ENCODE measurements around the gene AADAC.

The AADAC gene

DNA sequence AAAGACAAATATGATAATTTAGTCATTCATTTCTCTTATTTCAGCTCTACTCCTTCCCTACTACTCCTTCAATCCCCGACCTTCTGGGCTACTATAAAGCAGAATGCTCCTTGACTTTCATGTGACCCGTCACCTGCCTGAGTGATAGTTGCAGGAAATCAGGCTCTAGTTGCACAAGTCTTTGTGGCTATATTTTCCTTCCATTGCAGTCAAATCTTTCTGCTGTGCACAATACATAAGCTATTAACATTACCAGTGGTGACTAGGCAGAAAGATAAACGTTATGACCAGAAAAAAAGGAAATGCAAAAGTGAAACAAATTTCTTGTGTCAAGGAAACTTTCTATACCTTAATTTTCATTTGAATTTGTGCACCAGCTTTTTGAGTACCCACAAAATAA, 61.8 kb downstream of the AADAC start:
- Histone ChIP-seq H3K4me1 (ENCODE audit: control extremely low read depth in 1 of 4, control insufficient read depth in 4 of 4, insufficient read depth in 4 of 4, low read length in 3 of 4) (peaks cover 31 to 68% (median 47%) of the 10 kb centered on the region in 4 experiments), H3K36me3 (ENCODE audit: control insufficient read depth in 4 of 4, insufficient read depth in 4 of 4, low read length in 3 of 4) (peaks cover 0 to 5% (median 0%) of the 10 kb centered on the region in 4 experiments), H3K27me3 (replicated peaks in 2 of 5; ENCODE audit: control insufficient read depth in 4 of 5, insufficient read depth in 5 of 5, low read length in 4 of 5) (no peaks in the 10 kb centered on the region), H3K4me3 (ENCODE audit: control insufficient read depth in 1 of 7, extremely low read depth in 1 of 7, insufficient read depth in 4 of 7, low read depth in 2 of 7, low read length in 6 of 7) (peak overlapping the region in 5 of 7 experiments; percentile 16 to 65 (median 44)), H3K9me3 (ENCODE audit: control extremely low read depth in 1 of 5, control insufficient read depth in 4 of 5, insufficient read depth in 2 of 5, low read depth in 1 of 5, low read length in 4 of 5) (no peaks in the 10 kb centered on the region), H3K27ac (ENCODE audit: insufficient read depth in 1 of 2, low read depth in 1 of 2, low read length in 2 of 2, poor library complexity in 1 of 2, severe bottlenecking in 2 of 2) (peak overlapping the region; percentile 80 to 86)
- CTCF ChIA-PET, result interaction anchor here (1.1 to 1.9 kb wide), 3 partner anchors 10 to 14 kb away, joined by 3 to 8 read pairs (median 4); no protein-coding TSS in a partner anchor
- no CpG with 5 or more reads among the region's 3 CpGs for WGBS (ENCODE audit: insufficient coverage)
- peak; percentile 83 to 96 (median 93) for DNase-seq
- POLR2A ChIA-PET, result interaction anchor here (0.9 to 1.6 kb wide), 2 partner anchors 9 to 15 kb away, joined by 3 read pairs; no protein-coding TSS in a partner anchor

DNA sequence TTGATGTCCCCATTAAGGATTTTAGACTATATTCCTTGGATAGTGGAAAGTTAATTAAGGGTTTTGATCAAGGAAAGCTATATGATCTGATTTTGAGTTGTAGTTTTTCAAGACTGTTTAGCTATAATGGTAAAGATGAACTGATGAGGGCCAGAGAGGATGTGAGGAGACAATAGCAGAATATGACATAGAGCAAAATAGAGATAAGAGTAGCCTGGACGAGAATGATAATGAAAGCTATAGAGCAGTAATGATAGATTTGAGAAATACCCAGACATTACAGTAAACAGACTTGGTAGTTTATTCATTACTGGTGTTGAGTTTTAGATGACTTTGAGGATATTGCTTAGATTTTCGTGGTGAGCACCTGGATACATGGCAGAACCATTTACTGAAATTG, 63.4 kb downstream of the AADAC start:
- ChIA-PET CTCF (interaction anchor here (1.2 kb wide), 1 partner anchor 16 kb away, joined by 3 read pairs; no protein-coding TSS in a partner anchor), POLR2A (interaction anchor here (0.6 to 1.6 kb wide), 2 partner anchors 8 to 416 kb away, joined by 3 read pairs; partner anchors contain the start of gene IGSF10)
- DNase-seq, result peak in 2 of 3 donors; percentile 40 to 63
- Histone ChIP-seq H3K27me3 (replicated peaks in 2 of 5; ENCODE audit: control insufficient read depth in 4 of 5, insufficient read depth in 5 of 5, low read length in 4 of 5) (no peaks in the 10 kb centered on the region), H3K36me3 (ENCODE audit: control insufficient read depth in 4 of 4, insufficient read depth in 4 of 4, low read length in 3 of 4) (peaks cover 0 to 14% (median 1%) of the 10 kb centered on the region in 4 experiments), H3K4me1 (ENCODE audit: control extremely low read depth in 1 of 4, control insufficient read depth in 4 of 4, insufficient read depth in 4 of 4, low read length in 3 of 4) (peaks cover 20 to 55% (median 38%) of the 10 kb centered on the region in 4 experiments), H3K4me3 (ENCODE audit: control insufficient read depth in 1 of 7, extremely low read depth in 1 of 7, insufficient read depth in 4 of 7, low read depth in 2 of 7, low read length in 6 of 7) (peak overlapping the region in 1 of 7 experiments; percentile 31), H3K27ac (ENCODE audit: insufficient read depth in 1 of 2, low read depth in 1 of 2, low read length in 2 of 2, poor library complexity in 1 of 2, severe bottlenecking in 2 of 2) (peak overlapping the region in 1 of 2 experiments; percentile 86), H3K9me3 (ENCODE audit: control extremely low read depth in 1 of 5, control insufficient read depth in 4 of 5, insufficient read depth in 2 of 5, low read depth in 1 of 5, low read length in 4 of 5) (peaks cover 0 to 5% (median 0%) of the 10 kb centered on the region in 5 experiments)
- WGBS (ENCODE audit: insufficient coverage), result 86% methylated on average over 2 of the region's 2 CpGs

Measured in common myeloid progenitor, CD34-positive (primary cell).